ENCODE measurements around the gene MIA3. TPM values are rescaled to one million over a fixed set of nuclear protein-coding genes. Genes with fewer than 3 reads are reported as not detected.

MIA3 gene
- total RNA-seq, 1 donor from 2014 or later, result 46.3 TPM

GRCh38 chr1:222622765-222623164 lies 4.9 kb downstream of the MIA3 start:
- no peak overlapping the region for H3K27ac Mint-ChIP-seq
- DNase-seq (ENCODE audit: low spot score), result no peak
- TF ChIP-seq EZH2phosphoT487 (IDR thresholded peaks at IDR 0.05) (no peak), CTCF (IDR thresholded peaks at IDR 0.05) (no peak), EZH2 (IDR thresholded peaks at IDR 0.05) (no peak)
- H4K20me1 ChIP-seq (ENCODE audit: low read depth), result peaks cover 21% of the 10 kb centered on the region
- H3F3A ChIP-seq (ENCODE audit: low read depth), result peaks cover 6% of the 10 kb centered on the region
- H3K4me1 ChIP-seq, result peaks cover 12% of the 10 kb centered on the region
- H3K27me3 Mint-ChIP-seq (ENCODE audit: insufficient read depth, low read depth), result peaks cover 6% of the 10 kb centered on the region
- H3K9me3 Mint-ChIP-seq, result no peaks in the 10 kb centered on the region
- H3K36me3 Mint-ChIP-seq, result peaks cover 14% of the 10 kb centered on the region
- H3K4me1 Mint-ChIP-seq, result peaks cover 13% of the 10 kb centered on the region
- peaks cover 36% of the 10 kb centered on the region for H3K79me2 ChIP-seq (ENCODE audit: low read depth)
- no peak overlapping the region for H3K4me3 ChIP-seq
- H3K9ac ChIP-seq, result no peak overlapping the region
- no peak overlapping the region for H2AFZ ChIP-seq (replicated peaks)
- no peaks in the 10 kb centered on the region for H3K27me3 ChIP-seq
- H3K36me3 ChIP-seq, result peaks cover 8% of the 10 kb centered on the region
- H3K27ac ChIP-seq, result no peak overlapping the region
- H3K4me2 ChIP-seq, result no peak overlapping the region
- no peak overlapping the region for H3K4me3 Mint-ChIP-seq
- H3K9me3 ChIP-seq (ENCODE audit: low read depth), result no peaks in the 10 kb centered on the region

- Histone ChIP-seq H3K27me3 (no peaks in the 10 kb centered on the region), H3K4me3 (no peak overlapping the region), H3K9ac (no peak overlapping the region), H3K79me2 (ENCODE audit: low read depth) (peaks cover 31% of the 10 kb centered on the region), H3K9me3 (ENCODE audit: low read depth) (no peaks in the 10 kb centered on the region), H3K36me3 (peaks cover 8% of the 10 kb centered on the region), H2AFZ (replicated peaks) (no peak overlapping the region), H3K4me1 (peaks cover 12% of the 10 kb centered on the region), H3K4me2 (no peak overlapping the region), H4K20me1 (ENCODE audit: low read depth) (peaks cover 21% of the 10 kb centered on the region), H3F3A (ENCODE audit: low read depth) (peaks cover 6% of the 10 kb centered on the region), H3K27ac (no peak overlapping the region)
- Mint-ChIP-seq H3K4me1 (peaks cover 13% of the 10 kb centered on the region), H3K36me3 (peaks cover 20% of the 10 kb centered on the region), H3K27ac (no peak overlapping the region), H3K27me3 (ENCODE audit: insufficient read depth, low read depth) (peaks cover 6% of the 10 kb centered on the region), H3K9me3 (no peaks in the 10 kb centered on the region), H3K4me3 (no peak overlapping the region)
- no peak for DNase-seq (ENCODE audit: low spot score)
- TF ChIP-seq CTCF (IDR thresholded peaks at IDR 0.05), result no peak
- TF ChIP-seq EZH2phosphoT487 (IDR thresholded peaks at IDR 0.05), result no peak
- TF ChIP-seq EZH2 (IDR thresholded peaks at IDR 0.05), result no peak
Measured at GRCh38 chr1:222623458-222623857, 5.6 kb downstream of the MIA3 start.

- Histone ChIP-seq H3K79me2 (ENCODE audit: low read depth) (peaks cover 23% of the 10 kb centered on the region), H3K4me3 (no peak overlapping the region), H2AFZ (replicated peaks) (no peak overlapping the region), H3K4me2 (no peak overlapping the region), H3F3A (ENCODE audit: low read depth) (no peaks in the 10 kb centered on the region), H3K9me3 (ENCODE audit: low read depth) (no peaks in the 10 kb centered on the region), H3K27me3 (no peaks in the 10 kb centered on the region), H4K20me1 (ENCODE audit: low read depth) (peaks cover 16% of the 10 kb centered on the region), H3K9ac (no peak overlapping the region), H3K4me1 (peaks cover 8% of the 10 kb centered on the region), H3K27ac (no peak overlapping the region), H3K36me3 (peaks cover 8% of the 10 kb centered on the region)
- peaks cover 25% of the 10 kb centered on the region for H3K36me3 Mint-ChIP-seq
- H3K4me3 Mint-ChIP-seq, result no peak overlapping the region
- no peaks in the 10 kb centered on the region for H3K9me3 Mint-ChIP-seq
- no peak overlapping the region for H3K27ac Mint-ChIP-seq
- H3K4me1 Mint-ChIP-seq, result peaks cover 9% of the 10 kb centered on the region
- DNase-seq (ENCODE audit: low spot score), result no peak
- TF ChIP-seq CTCF (IDR thresholded peaks at IDR 0.05), result no peak
- no peaks in the 10 kb centered on the region for H3K27me3 Mint-ChIP-seq (ENCODE audit: insufficient read depth, low read depth)
Measured at GRCh38 chr1:222624214-222624613, 6.3 kb downstream of the MIA3 start.
